ENCODE data around the gene TPMT. TPM values are rescaled to one million over a fixed set of nuclear protein-coding genes. Genes with fewer than 3 reads are reported as not detected.

TPMT gene
- total and polyA plus RNA-seq, 2 of the 13 experiments (the other 11 are each of a cell fraction or from before 2014, with no cell fraction given) = 11.1 to 22.8 TPM

DNA sequence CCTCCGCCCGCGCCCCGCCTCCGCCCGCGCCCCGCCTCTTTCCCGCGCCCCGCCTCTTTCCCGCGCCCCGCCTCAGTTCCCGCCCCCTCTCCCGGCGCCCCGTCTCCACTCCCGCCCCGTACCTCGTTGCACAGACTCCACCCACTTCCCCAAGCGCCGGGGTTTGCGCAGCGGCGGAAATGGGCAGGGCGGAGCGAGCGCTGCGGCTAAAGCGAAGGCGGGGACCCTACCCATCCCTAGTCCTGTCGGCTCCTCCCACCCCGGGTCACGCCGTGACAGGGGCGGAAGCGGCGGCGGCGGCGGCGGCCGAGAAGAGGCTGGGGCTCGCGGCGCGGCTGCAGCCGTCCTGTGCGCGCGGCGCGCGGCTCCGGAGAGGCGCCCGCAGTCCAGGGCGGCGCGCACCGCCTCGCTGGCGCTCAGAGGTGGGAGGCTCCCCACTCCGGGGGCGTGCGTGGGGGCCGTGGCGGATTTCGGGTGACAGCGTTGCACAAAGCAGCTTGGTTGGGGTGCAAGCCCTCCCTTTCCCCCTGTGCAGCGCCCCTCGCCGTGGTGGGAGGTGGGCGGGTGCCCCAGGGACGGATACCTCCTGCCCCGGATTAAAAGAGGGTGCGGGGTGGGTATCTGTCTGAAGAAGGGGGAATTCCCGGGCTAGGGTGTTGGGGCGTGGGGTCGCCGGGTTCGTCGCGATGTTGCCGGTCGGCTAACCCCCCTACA, 430 bp upstream of the TPMT start, which contains the start of gene KDM1B (continued):
- TF ChIP-seq, protein P1, sequence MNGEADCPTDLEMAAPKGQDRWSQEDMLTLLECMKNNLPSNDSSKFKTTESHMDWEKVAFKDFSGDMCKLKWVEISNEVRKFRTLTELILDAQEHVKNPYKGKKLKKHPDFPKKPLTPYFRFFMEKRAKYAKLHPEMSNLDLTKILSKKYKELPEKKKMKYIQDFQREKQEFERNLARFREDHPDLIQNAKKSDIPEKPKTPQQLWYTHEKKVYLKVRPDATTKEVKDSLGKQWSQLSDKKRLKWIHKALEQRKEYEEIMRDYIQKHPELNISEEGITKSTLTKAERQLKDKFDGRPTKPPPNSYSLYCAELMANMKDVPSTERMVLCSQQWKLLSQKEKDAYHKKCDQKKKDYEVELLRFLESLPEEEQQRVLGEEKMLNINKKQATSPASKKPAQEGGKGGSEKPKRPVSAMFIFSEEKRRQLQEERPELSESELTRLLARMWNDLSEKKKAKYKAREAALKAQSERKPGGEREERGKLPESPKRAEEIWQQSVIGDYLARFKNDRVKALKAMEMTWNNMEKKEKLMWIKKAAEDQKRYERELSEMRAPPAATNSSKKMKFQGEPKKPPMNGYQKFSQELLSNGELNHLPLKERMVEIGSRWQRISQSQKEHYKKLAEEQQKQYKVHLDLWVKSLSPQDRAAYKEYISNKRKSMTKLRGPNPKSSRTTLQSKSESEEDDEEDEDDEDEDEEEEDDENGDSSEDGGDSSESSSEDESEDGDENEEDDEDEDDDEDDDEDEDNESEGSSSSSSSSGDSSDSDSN (CRISPR knock-in tag; IDR thresholded peaks at IDR 0.05) = peak; percentile 16; the same call in 1 of the 2 replicates
- TF ChIP-seq HDAC1 (CRISPR knock-in tag; IDR thresholded peaks at IDR 0.05) = peak; percentile 48; the same call in 1 of the 2 replicates
- TF ChIP-seq SKI (IDR thresholded peaks at IDR 0.05; ENCODE audit: partially characterized antibody) = peak; percentile 67
- TF ChIP-seq NONO (IDR thresholded peaks at IDR 0.05) = no peak
- peak; percentile 85 for TF ChIP-seq NONO (CRISPR knock-in tag; conservative IDR thresholded peaks at IDR 0.05)
- no peak for TF ChIP-seq HOXD1 (CRISPR knock-in tag; IDR thresholded peaks at IDR 0.05)
- TF ChIP-seq ZFX (CRISPR knock-in tag; IDR thresholded peaks at IDR 0.05; ENCODE audit: low read depth) = no peak
- TF ChIP-seq PAX8 (CRISPR knock-in tag; IDR thresholded peaks at IDR 0.05; ENCODE audit: borderline replicate concordance) = 0 out of 2 replicates have a peak, but pooled peaks have one; percentile 29
- TF ChIP-seq MTF1 (CRISPR knock-in tag; IDR thresholded peaks at IDR 0.05) = no peak
- no peak for TF ChIP-seq IKZF1 (IDR thresholded peaks at IDR 0.05)
- TF ChIP-seq SP5 (CRISPR knock-in tag; IDR thresholded peaks at IDR 0.05; ENCODE audit: borderline replicate concordance, low read depth) = peak; percentile 63
- TF ChIP-seq ZNF292 (CRISPR knock-in tag; IDR thresholded peaks at IDR 0.05; ENCODE audit: borderline replicate concordance, low read depth) = no peak
- TF ChIP-seq TAF15 (IDR thresholded peaks at IDR 0.05; ENCODE audit: low read depth, low read length, poor library complexity, severe bottlenecking) = peak; percentile 21
- TF ChIP-seq, protein P2, sequence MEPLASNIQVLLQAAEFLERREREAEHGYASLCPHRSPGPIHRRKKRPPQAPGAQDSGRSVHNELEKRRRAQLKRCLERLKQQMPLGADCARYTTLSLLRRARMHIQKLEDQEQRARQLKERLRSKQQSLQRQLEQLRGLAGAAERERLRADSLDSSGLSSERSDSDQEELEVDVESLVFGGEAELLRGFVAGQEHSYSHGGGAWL (CRISPR knock-in tag; IDR thresholded peaks at IDR 0.05) = peak; percentile 15; the same call in 1 of the 2 replicates
- TF ChIP-seq FOXA3 (CRISPR knock-in tag; IDR thresholded peaks at IDR 0.05) = no peak
- TF ChIP-seq ZNF382 (CRISPR knock-in tag; IDR thresholded peaks at IDR 0.05; ENCODE audit: borderline replicate concordance) = no peak
- TF ChIP-seq, protein P3, sequence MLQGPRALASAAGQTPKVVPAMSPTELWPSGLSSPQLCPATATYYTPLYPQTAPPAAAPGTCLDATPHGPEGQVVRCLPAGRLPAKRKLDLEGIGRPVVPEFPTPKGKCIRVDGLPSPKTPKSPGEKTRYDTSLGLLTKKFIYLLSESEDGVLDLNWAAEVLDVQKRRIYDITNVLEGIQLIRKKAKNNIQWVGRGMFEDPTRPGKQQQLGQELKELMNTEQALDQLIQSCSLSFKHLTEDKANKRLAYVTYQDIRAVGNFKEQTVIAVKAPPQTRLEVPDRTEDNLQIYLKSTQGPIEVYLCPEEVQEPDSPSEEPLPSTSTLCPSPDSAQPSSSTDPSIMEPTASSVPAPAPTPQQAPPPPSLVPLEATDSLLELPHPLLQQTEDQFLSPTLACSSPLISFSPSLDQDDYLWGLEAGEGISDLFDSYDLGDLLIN (CRISPR knock-in tag; IDR thresholded peaks at IDR 0.05; ENCODE audit: borderline replicate concordance) = peak; percentile 54; the same call in 1 of the 2 replicates
- no peak; the same call in 1 of the 2 replicates for TF ChIP-seq ZNF20 (CRISPR knock-in tag; IDR thresholded peaks at IDR 0.05)
- no peak for TF ChIP-seq ZNF460 (CRISPR knock-in tag; IDR thresholded peaks at IDR 0.05; ENCODE audit: borderline replicate concordance)
- TF ChIP-seq, protein P4, sequence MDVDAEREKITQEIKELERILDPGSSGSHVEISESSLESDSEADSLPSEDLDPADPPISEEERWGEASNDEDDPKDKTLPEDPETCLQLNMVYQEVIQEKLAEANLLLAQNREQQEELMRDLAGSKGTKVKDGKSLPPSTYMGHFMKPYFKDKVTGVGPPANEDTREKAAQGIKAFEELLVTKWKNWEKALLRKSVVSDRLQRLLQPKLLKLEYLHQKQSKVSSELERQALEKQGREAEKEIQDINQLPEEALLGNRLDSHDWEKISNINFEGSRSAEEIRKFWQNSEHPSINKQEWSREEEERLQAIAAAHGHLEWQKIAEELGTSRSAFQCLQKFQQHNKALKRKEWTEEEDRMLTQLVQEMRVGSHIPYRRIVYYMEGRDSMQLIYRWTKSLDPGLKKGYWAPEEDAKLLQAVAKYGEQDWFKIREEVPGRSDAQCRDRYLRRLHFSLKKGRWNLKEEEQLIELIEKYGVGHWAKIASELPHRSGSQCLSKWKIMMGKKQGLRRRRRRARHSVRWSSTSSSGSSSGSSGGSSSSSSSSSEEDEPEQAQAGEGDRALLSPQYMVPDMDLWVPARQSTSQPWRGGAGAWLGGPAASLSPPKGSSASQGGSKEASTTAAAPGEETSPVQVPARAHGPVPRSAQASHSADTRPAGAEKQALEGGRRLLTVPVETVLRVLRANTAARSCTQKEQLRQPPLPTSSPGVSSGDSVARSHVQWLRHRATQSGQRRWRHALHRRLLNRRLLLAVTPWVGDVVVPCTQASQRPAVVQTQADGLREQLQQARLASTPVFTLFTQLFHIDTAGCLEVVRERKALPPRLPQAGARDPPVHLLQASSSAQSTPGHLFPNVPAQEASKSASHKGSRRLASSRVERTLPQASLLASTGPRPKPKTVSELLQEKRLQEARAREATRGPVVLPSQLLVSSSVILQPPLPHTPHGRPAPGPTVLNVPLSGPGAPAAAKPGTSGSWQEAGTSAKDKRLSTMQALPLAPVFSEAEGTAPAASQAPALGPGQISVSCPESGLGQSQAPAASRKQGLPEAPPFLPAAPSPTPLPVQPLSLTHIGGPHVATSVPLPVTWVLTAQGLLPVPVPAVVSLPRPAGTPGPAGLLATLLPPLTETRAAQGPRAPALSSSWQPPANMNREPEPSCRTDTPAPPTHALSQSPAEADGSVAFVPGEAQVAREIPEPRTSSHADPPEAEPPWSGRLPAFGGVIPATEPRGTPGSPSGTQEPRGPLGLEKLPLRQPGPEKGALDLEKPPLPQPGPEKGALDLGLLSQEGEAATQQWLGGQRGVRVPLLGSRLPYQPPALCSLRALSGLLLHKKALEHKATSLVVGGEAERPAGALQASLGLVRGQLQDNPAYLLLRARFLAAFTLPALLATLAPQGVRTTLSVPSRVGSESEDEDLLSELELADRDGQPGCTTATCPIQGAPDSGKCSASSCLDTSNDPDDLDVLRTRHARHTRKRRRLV (CRISPR knock-in tag; IDR thresholded peaks at IDR 0.05) = 0 out of 2 replicates have a peak, but pooled peaks have one; percentile 7

Measured in HepG2 (cell line).